Left forelimb (tissue), 1 donor: ENCODE measurements around the gene INTS6.

Source experiments
- DNase-seq: peaks from one replicate; pipeline ENCODE4 v3.0.0-alpha.2; 2018; ENCODE audit warnings: low spot score

Gene INTS6

GRCh38 chr13:51317262-51317661 lies 135.6 kb downstream of the INTS6 start:
- no peak for DNase-seq

GRCh38 chr13:51313619-51314018 lies 139.2 kb downstream of the INTS6 start:
- no peak for DNase-seq

- no peak for DNase-seq
Observed at GRCh38 chr13:51311957-51312520, 140.8 kb downstream of the INTS6 start.
